Progenitor cell of endocrine pancreas (in vitro differentiated cells): ENCODE data around the gene DIS3L2. TPM values are rescaled to one million over a fixed set of nuclear protein-coding genes. Genes with fewer than 3 reads are reported as not detected.

Experiments used
- DNase-seq: peaks from one replicate; pipeline ENCODE4 v3.0.0; 2021; ENCODE audit warnings: low spot score; ENCODE audit not compliant: unreplicated experiment
- H3K27ac Mint-ChIP-seq: 2 replicates; pipeline ENCODE4 v1.8.0; 2021; ENCODE audit warnings: mild to moderate bottlenecking, moderate library complexity, mixed read lengths
- H3K27me3 Mint-ChIP-seq: 2 replicates; pipeline ENCODE4 v1.8.0; 2021; ENCODE audit warnings: mixed read lengths
- H3K36me3 Mint-ChIP-seq: 2 replicates; pipeline ENCODE4 v1.8.0; 2022; ENCODE audit warnings: mixed read lengths; ENCODE audit not compliant: insufficient read depth
- H3K4me1 Mint-ChIP-seq: 2 replicates; pipeline ENCODE4 v1.8.0; 2021; ENCODE audit warnings: low read depth, mixed read lengths
- H3K4me3 Mint-ChIP-seq: 2 replicates; pipeline ENCODE4 v1.8.0; 2021; ENCODE audit warnings: low read depth, mild to moderate bottlenecking, moderate library complexity, mixed read lengths
- H3K9me3 Mint-ChIP-seq: 2 replicates; pipeline ENCODE4 v1.8.0; 2021; ENCODE audit warnings: low read depth, mixed read lengths
- total RNA-seq: library from RNA; stranded (reverse); gene quantifications from 2 replicates; pipeline ENCODE4 v1.2.1, GENCODE V29; 2021
- TF ChIP-seq, protein P1 (sequence below): fragments of 200-600 bp; sonication (generic); IDR thresholded peaks from one replicate; pipeline ENCODE4 v1.5.0; 2021; ENCODE audit warnings: antibody characterized with exemption, mild to moderate bottlenecking; ENCODE audit not compliant: unreplicated experiment

The DIS3L2 gene
- total RNA-seq, 1 donor from 2014 or later: 59.3 TPM

- H3K27me3 Mint-ChIP-seq: no peaks in the 10 kb centered on the region
- H3K27ac Mint-ChIP-seq: peak overlapping the region; percentile 67
- DNase-seq: no peak
- H3K4me1 Mint-ChIP-seq: peaks cover 6% of the 10 kb centered on the region
- no peaks in the 10 kb centered on the region for H3K9me3 Mint-ChIP-seq
- H3K36me3 Mint-ChIP-seq: no peaks in the 10 kb centered on the region
- no peak overlapping the region for H3K4me3 Mint-ChIP-seq
- TF ChIP-seq, protein P1, sequence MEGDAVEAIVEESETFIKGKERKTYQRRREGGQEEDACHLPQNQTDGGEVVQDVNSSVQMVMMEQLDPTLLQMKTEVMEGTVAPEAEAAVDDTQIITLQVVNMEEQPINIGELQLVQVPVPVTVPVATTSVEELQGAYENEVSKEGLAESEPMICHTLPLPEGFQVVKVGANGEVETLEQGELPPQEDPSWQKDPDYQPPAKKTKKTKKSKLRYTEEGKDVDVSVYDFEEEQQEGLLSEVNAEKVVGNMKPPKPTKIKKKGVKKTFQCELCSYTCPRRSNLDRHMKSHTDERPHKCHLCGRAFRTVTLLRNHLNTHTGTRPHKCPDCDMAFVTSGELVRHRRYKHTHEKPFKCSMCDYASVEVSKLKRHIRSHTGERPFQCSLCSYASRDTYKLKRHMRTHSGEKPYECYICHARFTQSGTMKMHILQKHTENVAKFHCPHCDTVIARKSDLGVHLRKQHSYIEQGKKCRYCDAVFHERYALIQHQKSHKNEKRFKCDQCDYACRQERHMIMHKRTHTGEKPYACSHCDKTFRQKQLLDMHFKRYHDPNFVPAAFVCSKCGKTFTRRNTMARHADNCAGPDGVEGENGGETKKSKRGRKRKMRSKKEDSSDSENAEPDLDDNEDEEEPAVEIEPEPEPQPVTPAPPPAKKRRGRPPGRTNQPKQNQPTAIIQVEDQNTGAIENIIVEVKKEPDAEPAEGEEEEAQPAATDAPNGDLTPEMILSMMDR: no peak
These were observed 324.7 kb downstream of the DIS3L2 start for GRCh38 chr2:232286001-232286868.

- H3K4me1 Mint-ChIP-seq: peaks cover 6% of the 10 kb centered on the region
- no peaks in the 10 kb centered on the region for H3K36me3 Mint-ChIP-seq
- H3K4me3 Mint-ChIP-seq: no peak overlapping the region
- no peaks in the 10 kb centered on the region for H3K9me3 Mint-ChIP-seq
- TF ChIP-seq, protein P1: no peak
- no peak for DNase-seq
- H3K27me3 Mint-ChIP-seq: no peaks in the 10 kb centered on the region
- no peak overlapping the region for H3K27ac Mint-ChIP-seq
These were observed 325.8 kb downstream of the DIS3L2 start for GRCh38 chr2:232287316-232287715.

GRCh38 chr2:232288489-232289030 is 327.0 kb downstream of the DIS3L2 start:
- no peak for DNase-seq
- H3K27me3 Mint-ChIP-seq: no peaks in the 10 kb centered on the region
- no peak overlapping the region for H3K4me3 Mint-ChIP-seq
- TF ChIP-seq, protein P1: no peak
- H3K27ac Mint-ChIP-seq: no peak overlapping the region
- no peaks in the 10 kb centered on the region for H3K36me3 Mint-ChIP-seq
- no peaks in the 10 kb centered on the region for H3K9me3 Mint-ChIP-seq
- peaks cover 6% of the 10 kb centered on the region for H3K4me1 Mint-ChIP-seq

GRCh38 chr2:232290668-232291067 is 329.2 kb downstream of the DIS3L2 start:
- no peaks in the 10 kb centered on the region for H3K27me3 Mint-ChIP-seq
- no peak for DNase-seq
- peaks cover 2% of the 10 kb centered on the region for H3K36me3 Mint-ChIP-seq
- no peaks in the 10 kb centered on the region for H3K9me3 Mint-ChIP-seq
- H3K4me1 Mint-ChIP-seq: peaks cover 6% of the 10 kb centered on the region
- H3K27ac Mint-ChIP-seq: no peak overlapping the region
- no peak overlapping the region for H3K4me3 Mint-ChIP-seq
- TF ChIP-seq, protein P1: no peak

GRCh38 chr2:232291343-232291742 is 329.8 kb downstream of the DIS3L2 start:
- H3K9me3 Mint-ChIP-seq: no peaks in the 10 kb centered on the region
- TF ChIP-seq, protein P1: no peak
- peaks cover 4% of the 10 kb centered on the region for H3K4me1 Mint-ChIP-seq
- peaks cover 2% of the 10 kb centered on the region for H3K36me3 Mint-ChIP-seq
- no peak for DNase-seq
- no peaks in the 10 kb centered on the region for H3K27me3 Mint-ChIP-seq
- H3K4me3 Mint-ChIP-seq: no peak overlapping the region
- H3K27ac Mint-ChIP-seq: no peak overlapping the region
